Colonic mucosa (tissue), 4 donors: ENCODE data around the gene PRCC. TPM values are rescaled to one million over a fixed set of nuclear protein-coding genes. Genes with fewer than 3 reads are reported as not detected.

Experiments used
- DNase-seq: peaks from one replicate; pipeline ENCODE4 v3.0.0-alpha.2; 2020
- H3K27ac ChIP-seq: fragments of 200-600 bp; one replicate; pipeline ENCODE4 v1.8.0; 2021
- H3K27me3 ChIP-seq: fragments of 200-600 bp; one replicate; pipeline ENCODE4 v1.8.0; 2021
- H3K36me3 ChIP-seq: fragments of 200-600 bp; one replicate; pipeline ENCODE4 v1.8.0; 2021
- H3K4me1 ChIP-seq: fragments of 200-600 bp; one replicate; pipeline ENCODE4 v1.8.0; 2021; ENCODE audit warnings: mild to moderate bottlenecking
- H3K4me3 ChIP-seq: fragments of 200-600 bp; one replicate; pipeline ENCODE4 v1.8.0; 2021
- H3K9ac ChIP-seq, 2 donors: one replicate each; pipeline ENCODE4 v1.7.0; 2013; ENCODE audit warnings: control low read depth in 2 of 2, low read depth in 2 of 2, low read length in 2 of 2
- H3K9me3 ChIP-seq: fragments of 200-600 bp; one replicate; pipeline ENCODE4 v1.8.0; 2021
- intact Hi-C: fragments of 100-400 bp; cut with DNase I; formaldehyde crosslinking; loops from one replicate; pipeline ENCODE4 v1.14.1; 2022
- total RNA-seq, 2 donors: library from RNA; stranded (reverse); fragmentation: NEBNext Ultra II Directional in 1 of 2; extraction: Animal tissue kit (Norgen Biotek cat#: 25700) in 1 of 2; gene quantifications; one replicate each; pipeline ENCODE4 v1.2.1, GENCODE V29; 2021
- TF ChIP-seq, protein P1 (sequence below): fragments of 200-600 bp; IDR thresholded peaks from one replicate; pipeline ENCODE4 v1.8.0; 2022; ENCODE audit warnings: antibody characterized with exemption, mild to moderate bottlenecking
- donor health status: healthy.
- donor health status: DM: no; HTN: no; CAD: no.
- donor health status: DM: no; HTN: no; CAD: no.

The PRCC gene
- total RNA-seq, 2 donors from 2014 or later: 57.1 to 58.7 TPM

GRCh38 chr1:156773607-156774006 is 6.3 kb downstream of the PRCC start:
- DNase-seq: no peak
- intact Hi-C loops: loop anchor here (5.0 kb wide), 1 partner anchor 36 kb away; no protein-coding TSS in a partner anchor
- Histone ChIP-seq H3K36me3 (peaks cover 3% of the 10 kb centered on the region), H3K4me1 (peaks cover 12% of the 10 kb centered on the region), H3K9ac (no peak overlapping the region), H3K27ac (no peak overlapping the region), H3K27me3 (no peaks in the 10 kb centered on the region), H3K4me3 (no peak overlapping the region), H3K9me3 (no peaks in the 10 kb centered on the region)
- TF ChIP-seq, protein P1, sequence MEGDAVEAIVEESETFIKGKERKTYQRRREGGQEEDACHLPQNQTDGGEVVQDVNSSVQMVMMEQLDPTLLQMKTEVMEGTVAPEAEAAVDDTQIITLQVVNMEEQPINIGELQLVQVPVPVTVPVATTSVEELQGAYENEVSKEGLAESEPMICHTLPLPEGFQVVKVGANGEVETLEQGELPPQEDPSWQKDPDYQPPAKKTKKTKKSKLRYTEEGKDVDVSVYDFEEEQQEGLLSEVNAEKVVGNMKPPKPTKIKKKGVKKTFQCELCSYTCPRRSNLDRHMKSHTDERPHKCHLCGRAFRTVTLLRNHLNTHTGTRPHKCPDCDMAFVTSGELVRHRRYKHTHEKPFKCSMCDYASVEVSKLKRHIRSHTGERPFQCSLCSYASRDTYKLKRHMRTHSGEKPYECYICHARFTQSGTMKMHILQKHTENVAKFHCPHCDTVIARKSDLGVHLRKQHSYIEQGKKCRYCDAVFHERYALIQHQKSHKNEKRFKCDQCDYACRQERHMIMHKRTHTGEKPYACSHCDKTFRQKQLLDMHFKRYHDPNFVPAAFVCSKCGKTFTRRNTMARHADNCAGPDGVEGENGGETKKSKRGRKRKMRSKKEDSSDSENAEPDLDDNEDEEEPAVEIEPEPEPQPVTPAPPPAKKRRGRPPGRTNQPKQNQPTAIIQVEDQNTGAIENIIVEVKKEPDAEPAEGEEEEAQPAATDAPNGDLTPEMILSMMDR: no peak

DNA sequence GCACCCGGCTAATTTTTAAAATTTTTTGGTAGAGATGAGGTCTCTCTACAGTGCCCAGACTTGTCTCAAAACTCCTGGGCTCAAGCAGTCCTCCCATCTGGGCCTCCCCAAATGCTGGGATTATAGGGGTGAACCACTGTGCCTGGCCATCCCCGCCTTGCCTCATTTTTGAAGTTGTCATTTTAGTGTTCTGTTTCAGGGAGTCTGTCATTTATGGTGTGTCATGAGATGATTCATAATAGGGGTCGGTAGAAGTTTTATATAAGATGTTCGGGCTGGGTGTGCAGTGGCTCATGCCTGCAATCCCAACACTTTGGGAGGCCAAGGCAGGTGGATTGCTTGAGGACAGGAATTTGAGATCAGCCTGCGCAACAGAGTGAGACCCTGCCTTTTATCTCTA is 8.5 kb downstream of the PRCC start:
- H3K9me3 ChIP-seq: no peaks in the 10 kb centered on the region
- no peak overlapping the region for H3K4me3 ChIP-seq
- no peaks in the 10 kb centered on the region for H3K27me3 ChIP-seq
- TF ChIP-seq, protein P1: no peak
- no peak for DNase-seq
- no peak overlapping the region for H3K27ac ChIP-seq
- H3K36me3 ChIP-seq: peaks cover 3% of the 10 kb centered on the region
- H3K4me1 ChIP-seq: no peaks in the 10 kb centered on the region
- H3K9ac ChIP-seq: no peak overlapping the region
- intact Hi-C loops: no loop called here

DNA sequence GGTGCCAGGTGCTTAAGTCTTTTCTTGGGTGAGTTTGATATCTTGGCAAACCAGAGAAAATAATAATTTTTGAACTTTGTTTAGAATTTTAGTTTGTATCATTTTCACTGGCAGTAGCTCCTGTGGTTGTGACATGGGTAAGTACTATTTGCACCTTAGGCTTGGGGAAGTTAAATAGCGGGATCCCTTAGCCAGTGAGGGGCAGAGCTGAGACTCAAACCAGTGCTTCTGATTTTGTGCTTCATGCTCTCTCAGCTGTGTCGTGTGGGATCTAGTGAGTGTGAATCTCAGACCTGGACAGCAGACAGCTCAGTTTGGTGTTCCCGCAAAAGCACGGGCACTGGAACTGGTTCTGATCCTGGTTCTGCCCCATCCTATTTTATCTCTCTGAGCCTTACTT is 9.6 kb downstream of the PRCC start:
- H3K36me3 ChIP-seq: no peaks in the 10 kb centered on the region
- intact Hi-C loops: no loop called here
- TF ChIP-seq, protein P1: no peak
- no peak overlapping the region for H3K27ac ChIP-seq
- no peak for DNase-seq
- H3K4me3 ChIP-seq: no peak overlapping the region
- no peaks in the 10 kb centered on the region for H3K27me3 ChIP-seq
- no peaks in the 10 kb centered on the region for H3K9me3 ChIP-seq
- H3K4me1 ChIP-seq: no peaks in the 10 kb centered on the region
- no peak overlapping the region for H3K9ac ChIP-seq

DNA sequence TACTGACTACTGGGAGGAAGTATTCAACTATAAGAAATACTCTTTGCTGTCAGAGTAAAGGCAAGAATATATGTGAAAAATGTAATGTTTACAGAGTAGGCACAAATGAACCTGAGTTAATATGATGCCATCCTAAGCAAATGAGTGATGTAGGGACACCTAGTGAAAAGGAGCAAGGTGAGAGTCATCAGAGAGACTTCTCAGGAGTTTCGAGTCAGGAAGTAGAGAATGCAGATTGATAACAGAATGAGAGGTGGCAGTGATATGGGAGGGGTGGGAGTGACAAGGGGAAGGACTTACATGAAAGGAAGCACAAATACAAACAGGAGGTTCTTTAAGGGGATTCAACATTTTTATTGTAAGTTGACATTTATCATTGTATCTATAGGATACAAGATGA is 10.2 kb downstream of the PRCC start:
- Histone ChIP-seq H3K4me1 (no peaks in the 10 kb centered on the region), H3K9me3 (no peaks in the 10 kb centered on the region), H3K9ac (no peak overlapping the region), H3K4me3 (no peak overlapping the region), H3K36me3 (no peaks in the 10 kb centered on the region), H3K27ac (no peak overlapping the region), H3K27me3 (no peaks in the 10 kb centered on the region)
- TF ChIP-seq, protein P1: no peak
- intact Hi-C loops: no loop called here
- DNase-seq: no peak

- Histone ChIP-seq H3K27ac (no peak overlapping the region), H3K36me3 (no peaks in the 10 kb centered on the region), H3K9ac (no peak overlapping the region), H3K4me3 (no peak overlapping the region), H3K9me3 (no peaks in the 10 kb centered on the region), H3K4me1 (no peaks in the 10 kb centered on the region), H3K27me3 (no peaks in the 10 kb centered on the region)
- intact Hi-C loops: no loop called here
- DNase-seq: no peak
- TF ChIP-seq, protein P1: no peak
These were observed 14.4 kb downstream of the PRCC start for GRCh38 chr1:156781585-156782186.
